ENCODE results near the gene SLC2A8.

The SLC2A8 gene

GRCh38 chr9:127437497-127438264 lies 40.7 kb downstream of the SLC2A8 start:
- no peak for DNase-seq (ENCODE audit: low spot score)

DNA sequence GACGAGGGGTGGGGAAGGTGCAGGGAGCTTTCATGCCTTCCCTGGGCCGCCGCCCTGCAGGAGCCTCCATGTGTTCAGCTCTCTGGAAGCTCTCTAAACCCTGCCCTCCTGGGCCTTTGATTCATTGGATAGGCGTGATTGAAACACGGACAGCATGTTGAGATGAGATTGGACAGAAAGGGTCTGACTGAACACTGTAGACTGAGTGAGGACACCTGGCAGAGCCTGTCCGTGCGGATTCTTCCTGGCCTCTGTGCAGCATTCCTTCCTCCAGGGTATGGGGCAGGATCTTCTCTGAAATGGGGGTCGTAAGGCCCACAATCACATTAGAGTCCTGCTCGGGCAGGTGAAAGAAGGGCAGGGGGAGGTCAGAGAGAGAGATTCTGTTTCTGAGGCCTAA lies 41.4 kb downstream of the SLC2A8 start:
- no peak for DNase-seq (ENCODE audit: low spot score)

- no peak for DNase-seq (ENCODE audit: low spot score)
These were observed 47.4 kb downstream of the SLC2A8 start for GRCh38 chr9:127444283-127444920.

- no peak for DNase-seq (ENCODE audit: low spot score)
These were observed 48.2 kb downstream of the SLC2A8 start for GRCh38 chr9:127444921-127445850.

- no peak for DNase-seq (ENCODE audit: low spot score)
These were observed 49.1 kb downstream of the SLC2A8 start for GRCh38 chr9:127445851-127446712.

DNA sequence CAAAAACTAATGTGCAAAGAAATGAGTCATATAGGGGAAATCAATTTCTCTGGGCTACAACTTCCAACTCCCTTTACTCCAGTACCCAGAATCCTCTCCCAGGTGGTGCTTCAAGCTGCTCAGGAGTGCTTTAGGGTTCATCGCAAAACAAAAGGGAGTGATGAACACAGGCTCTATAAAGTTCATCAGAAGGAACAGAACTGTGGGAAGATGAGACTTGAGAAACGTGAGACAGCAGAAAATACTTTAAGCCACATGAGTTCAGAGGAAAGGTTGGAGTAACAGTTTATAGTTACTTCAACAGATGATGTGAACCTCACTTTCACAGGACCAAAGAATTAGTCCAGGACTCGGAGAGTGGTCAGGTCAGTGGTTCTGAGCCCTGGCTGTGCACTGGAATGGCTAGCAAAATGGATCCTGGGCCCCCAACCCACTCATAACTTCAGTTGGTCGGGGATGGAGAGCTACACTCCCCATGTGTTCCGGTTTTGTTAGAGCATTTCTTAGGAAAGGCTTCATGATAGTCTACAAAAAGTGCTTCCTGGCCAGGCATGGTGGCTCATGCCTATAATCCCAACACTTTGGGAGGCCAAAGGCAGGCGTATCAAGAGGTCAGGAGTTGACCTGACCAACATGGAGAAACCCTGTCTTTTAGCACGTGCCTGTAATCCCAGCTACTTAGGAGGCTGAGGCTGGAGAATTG lies 49.9 kb downstream of the SLC2A8 start:
- DNase-seq (ENCODE audit: low spot score) = no peak

DNA sequence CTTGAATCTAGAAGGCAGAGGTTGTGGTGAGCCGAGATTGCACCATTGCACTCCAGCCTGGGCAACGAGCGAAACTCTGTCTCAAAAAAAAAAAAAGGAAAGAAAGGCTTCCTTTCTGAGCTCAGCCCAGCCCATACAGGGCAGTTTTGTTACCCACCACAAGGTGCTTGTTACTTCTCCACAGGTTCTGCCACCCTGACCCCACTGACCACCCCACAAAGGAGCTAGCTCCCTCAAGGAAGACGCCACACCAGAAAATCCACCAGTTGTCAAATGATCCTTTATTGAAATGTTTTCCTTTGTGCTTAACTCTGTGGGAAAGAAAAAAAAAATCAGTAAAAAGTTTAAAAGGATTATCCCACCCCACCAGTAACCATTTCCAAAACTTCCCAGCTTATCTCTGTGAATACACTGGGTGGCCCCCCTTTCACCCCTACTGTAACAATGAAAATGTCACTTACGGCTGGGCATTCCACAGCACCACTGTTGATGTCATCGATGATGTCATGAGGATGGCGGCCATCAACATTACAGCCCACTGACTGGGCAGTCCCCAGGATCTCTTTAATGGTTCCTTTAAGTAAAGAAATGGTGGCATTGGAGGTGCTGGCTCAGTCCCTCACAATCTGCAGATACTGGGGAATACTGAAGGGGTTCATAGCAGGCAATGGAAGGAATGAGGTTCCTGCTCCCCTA lies 50.6 kb downstream of the SLC2A8 start:
- no peak for DNase-seq (ENCODE audit: low spot score)

- no peak for DNase-seq (ENCODE audit: low spot score)
These were observed 51.3 kb downstream of the SLC2A8 start for GRCh38 chr9:127448112-127448805.

GRCh38 chr9:127449332-127449966 lies 52.5 kb downstream of the SLC2A8 start:
- DNase-seq (ENCODE audit: low spot score) = no peak

DNA sequence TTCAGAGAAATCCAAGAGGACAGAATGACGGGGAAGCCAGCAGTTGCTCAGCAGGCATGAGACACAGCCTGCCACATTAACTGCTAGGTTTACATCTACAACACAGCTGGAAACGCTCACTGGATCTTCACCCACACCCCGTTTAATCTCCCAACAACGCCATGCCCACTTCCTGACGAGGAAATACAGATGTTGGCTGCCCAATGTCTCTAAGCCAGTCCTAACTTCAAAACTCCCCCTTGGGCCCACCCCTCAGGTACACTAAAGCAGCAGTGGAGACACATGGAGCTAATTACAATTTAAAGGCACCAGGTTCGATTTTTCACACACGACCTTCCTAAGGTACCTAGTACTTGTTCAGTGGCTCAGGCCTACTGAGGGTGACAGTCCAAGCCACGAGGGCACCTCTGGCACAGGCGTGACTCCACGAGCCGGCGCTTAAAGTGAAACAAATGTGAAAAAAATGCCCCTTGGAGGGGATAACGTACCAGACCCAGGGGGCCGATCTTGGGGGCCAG lies 53.3 kb downstream of the SLC2A8 start:
- no peak for DNase-seq (ENCODE audit: low spot score)

DNA sequence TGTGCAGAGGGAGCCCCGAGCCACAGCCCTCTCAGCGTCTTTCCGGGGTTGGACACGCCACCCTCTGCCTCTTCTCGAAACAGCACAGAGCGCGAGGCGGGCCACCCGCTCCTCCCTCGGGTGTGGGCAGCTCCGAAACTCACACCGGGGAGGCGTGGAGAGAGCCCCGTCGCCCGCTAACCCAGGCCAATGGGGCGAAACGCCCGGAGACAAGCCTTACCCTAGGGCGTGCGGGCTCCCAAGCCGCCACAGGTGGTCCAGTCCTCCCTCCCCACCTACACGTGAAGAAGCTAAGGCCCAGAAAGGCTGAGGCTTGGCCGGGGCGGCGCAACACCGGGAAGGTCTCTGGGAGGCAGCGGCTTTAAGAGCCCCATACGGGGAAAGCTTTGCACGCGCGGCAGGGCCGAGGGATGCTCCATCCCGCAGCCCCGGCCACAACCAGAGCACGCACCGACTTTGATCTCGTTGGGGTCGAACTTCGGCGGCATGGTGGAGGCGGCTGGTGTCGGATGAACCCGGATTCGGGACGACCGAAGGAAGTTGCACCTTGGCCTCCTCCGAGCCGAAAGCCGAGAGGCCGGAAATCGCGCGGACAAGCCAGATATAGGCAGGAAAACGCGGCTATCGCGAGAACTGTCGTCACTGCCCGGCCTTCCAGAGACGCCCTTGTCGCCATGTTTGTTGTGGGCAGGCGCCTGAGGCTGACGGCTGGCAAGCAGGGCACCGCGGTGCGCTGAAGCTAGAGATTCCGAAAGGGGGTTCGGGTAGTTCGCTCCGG lies 54.0 kb downstream of the SLC2A8 start, which contains the start of the genes LRSAM1 and RPL12:
Gene LRSAM1 (plus strand): TSS at position 681 of the 778 bp plus-strand sequence. CDS start 3,018 bp downstream, outside the sequence.
Gene RPL12 (minus strand): TSS at position 577 of the 778 bp plus-strand sequence. CDS start 89 bp downstream, at position 488.
- DNase-seq (ENCODE audit: low spot score) = peak; percentile 92

DNA sequence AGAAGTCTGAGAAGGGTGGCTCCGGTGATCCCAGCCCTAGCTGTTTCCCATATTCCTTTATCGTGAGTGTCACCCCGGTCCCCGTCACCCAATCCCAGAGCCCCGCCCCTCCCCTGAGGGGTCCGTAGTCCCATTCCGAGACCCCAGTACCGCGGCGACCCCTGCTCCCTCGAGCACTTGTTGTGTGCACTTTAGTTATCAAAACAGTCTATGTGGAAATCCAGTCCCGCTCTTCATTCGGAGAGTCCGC lies 54.6 kb downstream of the SLC2A8 start:
- no peak for DNase-seq (ENCODE audit: low spot score)

GRCh38 chr9:127451858-127452656 lies 55.1 kb downstream of the SLC2A8 start:
- DNase-seq (ENCODE audit: low spot score) = peak; percentile 51

DNA sequence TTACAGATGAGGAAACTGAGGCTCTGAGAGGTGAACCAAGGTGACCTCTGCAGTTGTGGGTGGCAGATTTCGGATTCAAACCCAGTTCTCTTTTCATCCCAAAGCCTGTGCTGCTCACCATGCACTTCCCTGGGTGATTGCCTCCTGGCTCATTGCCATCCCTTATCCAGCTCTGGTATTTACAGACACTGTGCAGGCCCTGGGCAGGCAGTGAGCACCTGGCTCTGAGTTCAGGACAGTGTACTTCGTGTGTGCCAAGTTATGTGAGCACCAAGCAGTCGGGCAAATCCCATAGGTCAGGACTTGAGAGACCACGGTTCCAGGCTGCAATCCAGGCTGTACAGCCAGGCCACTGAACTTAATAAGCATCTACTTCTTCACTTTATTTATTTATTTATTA lies 55.7 kb downstream of the SLC2A8 start:
- DNase-seq (ENCODE audit: low spot score) = peak; percentile 11

- peak; percentile 25 for DNase-seq (ENCODE audit: low spot score)
These were observed 58.5 kb downstream of the SLC2A8 start for GRCh38 chr9:127455324-127455992.

GRCh38 chr9:127457191-127457878 lies 60.4 kb downstream of the SLC2A8 start:
- DNase-seq (ENCODE audit: low spot score) = no peak

All from pons (tissue), 1 donor.